Fibroblast of upper back skin (primary cell): ENCODE measurements around the gene SLC1A2.

Source experiments
- DNase-seq: peaks from one replicate; pipeline ENCODE4 v3.0.0-alpha.2; 2013

SLC1A2 gene

DNA sequence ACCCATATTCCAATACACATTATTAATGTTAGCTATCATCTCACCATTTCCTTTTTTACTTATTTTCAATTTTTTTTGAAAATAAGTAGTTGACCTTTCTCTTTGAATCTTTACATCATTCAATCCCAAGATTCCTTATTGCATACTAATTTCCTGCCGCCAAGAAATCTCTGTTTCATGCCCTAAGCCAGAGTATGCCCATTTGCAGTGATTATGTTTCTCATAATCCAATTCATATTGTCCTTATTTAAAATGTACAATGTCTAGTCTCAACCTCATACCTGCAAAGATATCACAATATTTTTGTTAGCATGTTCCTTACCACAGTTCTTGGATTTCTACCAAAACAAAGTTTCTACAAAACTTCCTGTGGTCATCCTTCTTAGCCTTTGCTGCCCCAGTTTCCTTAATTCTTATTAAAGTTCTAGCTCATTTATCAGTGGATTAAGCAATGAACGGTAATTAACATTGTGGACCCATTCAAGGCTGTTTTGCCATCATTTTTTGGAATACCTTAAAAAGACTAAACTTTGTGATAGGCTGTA lies 205.1 kb downstream of the SLC1A2 start:
- no peak for DNase-seq

DNA sequence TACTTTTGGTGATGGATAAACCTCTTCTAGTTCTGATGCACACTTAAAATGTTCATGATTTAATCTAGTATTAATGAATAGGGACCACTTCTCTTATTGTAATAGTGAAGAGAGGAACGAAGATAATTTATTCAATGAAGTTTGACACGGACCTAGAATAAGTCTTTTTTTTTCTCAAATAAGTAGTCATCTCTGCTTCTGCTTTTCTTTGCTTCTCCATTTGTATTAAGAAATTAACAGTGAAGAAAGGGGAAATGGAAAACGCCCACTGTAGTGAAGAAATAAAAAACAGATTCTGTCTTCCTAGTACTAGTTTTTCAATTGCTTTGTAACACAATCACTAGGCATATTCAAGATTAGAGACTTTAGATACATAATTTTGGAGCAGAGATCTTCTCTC lies 207.4 kb downstream of the SLC1A2 start:
- DNase-seq: no peak

DNA sequence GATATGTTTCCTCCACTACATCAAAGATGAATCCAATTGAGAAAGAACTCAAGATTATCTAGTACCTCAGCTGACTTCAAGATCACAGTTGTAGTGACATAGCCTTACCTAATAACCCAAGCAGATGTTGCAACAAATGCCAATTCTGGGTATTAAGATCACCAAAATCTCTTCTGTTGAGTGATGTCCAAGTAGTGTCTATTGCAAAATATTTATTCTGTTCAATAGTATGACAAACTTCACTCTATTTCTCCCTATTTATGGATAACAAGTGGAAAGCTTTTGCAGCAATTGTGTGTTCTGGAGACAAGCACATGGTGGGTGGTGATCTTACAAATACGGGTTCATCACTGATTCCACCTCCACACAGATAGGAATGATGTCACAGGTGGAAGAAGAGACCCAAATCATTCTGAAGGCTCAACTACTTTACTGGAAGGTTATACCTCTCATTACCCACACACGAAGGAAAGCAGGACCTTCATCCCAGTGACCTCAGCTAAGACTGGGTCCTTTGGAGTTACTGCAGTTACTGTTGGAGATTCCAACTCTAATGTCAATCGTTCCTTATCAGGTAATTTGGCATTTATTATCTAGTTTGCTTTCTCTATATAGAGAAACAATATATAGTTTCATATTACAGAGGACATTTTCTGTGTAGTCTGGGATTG lies 208.3 kb downstream of the SLC1A2 start:
- no peak for DNase-seq

DNA sequence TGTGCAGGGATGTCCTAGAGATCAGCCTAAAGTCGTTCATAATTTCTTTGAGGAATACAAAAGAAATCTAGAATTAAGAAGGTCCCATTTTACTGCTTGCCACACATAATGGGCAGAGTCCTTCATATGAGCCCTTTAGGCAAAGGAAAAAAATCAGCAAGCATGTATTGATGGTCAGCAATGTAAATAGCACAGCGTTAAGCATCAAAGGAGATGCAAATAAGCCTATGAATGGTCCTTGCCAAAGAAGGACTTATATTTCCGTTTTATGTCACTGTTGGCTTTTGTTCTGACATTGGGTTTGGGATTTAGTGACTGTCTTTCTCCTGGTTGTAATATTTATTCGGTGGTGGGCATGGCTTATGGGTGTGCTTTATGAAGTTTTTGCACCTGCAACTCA lies 210.6 kb downstream of the SLC1A2 start:
- no peak for DNase-seq

DNA sequence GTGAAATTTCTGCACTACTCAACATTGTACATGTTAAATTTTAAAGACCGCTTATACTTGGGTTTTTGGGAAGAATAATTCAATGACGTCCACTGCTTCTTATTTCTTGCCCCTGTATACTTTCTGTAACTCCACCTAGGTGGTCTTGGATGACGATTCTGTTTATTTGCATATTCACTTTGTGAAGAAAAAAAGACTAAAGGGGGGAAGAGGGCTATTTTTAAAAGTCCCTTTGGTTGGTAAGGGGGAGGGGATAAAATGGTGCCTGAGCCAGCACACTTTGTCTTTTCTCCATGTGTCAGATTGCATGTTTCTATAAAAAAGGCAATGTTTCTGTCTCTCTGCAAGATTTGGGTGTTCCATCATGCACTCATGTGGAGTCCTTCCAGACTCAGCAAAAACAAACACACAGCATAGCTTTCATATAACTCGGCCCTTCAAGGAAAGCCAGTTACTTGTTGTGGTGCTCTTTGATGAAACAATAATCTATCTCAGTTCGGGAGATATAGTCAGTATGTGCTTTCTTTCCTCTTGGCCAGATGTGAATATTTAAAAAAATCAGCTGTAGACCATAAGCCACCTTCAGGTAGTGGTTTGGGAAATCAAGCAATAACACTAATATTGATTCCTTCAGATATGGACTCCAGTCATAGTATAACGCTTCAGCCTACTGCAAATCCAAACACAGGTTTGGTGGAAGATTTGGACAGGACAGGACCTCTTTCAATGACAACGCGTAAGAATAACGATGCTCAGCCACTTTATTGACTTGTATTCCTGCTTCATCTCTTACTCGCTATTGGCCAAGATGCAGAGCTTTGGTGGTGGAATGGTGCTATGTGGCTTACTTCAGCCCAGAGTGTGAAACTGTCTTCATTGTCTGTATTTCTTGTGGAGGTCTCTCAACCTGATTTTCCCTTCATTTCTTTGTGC lies 211.6 kb downstream of the SLC1A2 start:
- DNase-seq: no peak

DNA sequence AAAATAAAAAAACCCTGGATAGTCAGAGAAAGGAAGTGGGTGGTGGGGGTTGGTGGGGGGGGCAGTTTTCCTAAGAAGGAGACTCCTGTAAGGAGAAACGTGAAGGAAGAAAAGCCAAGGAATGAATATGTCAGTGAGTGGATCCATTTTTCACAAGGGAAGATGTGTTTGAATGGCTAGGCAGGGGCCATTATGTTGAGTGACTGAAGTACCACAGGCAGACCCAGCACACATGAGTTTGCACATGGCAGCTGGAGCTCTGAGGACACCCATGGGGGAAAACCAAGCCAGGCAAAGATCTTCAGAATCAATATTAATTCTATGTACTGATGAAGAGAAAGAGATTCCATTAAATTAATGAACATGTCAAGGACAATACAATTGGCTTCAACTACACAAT lies 212.7 kb downstream of the SLC1A2 start:
- no peak for DNase-seq

DNA sequence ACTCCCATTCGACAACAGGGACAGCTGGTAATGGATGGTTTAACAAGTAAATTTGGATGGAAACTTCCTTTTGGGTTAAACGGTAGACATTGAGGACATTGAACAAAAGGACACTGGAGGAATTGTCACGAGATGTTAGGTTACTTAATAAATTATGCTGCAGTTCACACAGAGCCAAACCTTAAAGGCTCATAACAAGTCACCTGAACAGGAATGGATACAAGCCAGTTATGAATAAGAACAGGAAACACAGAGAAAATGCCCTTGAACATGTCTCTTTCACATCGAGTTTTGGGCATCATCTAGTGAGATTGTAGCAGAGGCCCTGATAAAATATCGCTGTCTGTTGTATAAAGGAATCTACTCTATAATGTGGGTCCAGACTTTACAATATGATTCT lies 214.7 kb downstream of the SLC1A2 start:
- no peak for DNase-seq
